CD14-positive monocyte (primary cell): ENCODE results near the gene B3GNT7. TPM values are rescaled to one million over a fixed set of nuclear protein-coding genes. Genes with fewer than 3 reads are reported as not detected.

Experiments used
- DNase-seq, 3 donors: peaks; one replicate each; pipeline ENCODE4 v3.0.0-alpha.2; 2011 to 2022
- H2AFZ ChIP-seq: 2 replicates; pipeline ENCODE4 v1.6.0; 2012; ENCODE audit warnings: mild to moderate bottlenecking, low read depth, low read length, inconsistent platforms; ENCODE audit not compliant: insufficient read depth, poor library complexity, severe bottlenecking
- H3K27ac ChIP-seq, 2 donors: 1 replicate in 1 of 2; 2 replicates in 1 of 2; pipeline ENCODE4 v1.5.1; 2012 to 2013; ENCODE audit warnings: low read length in 2 of 2, control low read depth in 1 of 2, inconsistent platforms in 1 of 2, low read depth in 1 of 2, mild to moderate bottlenecking in 1 of 2
- H3K27me3 ChIP-seq, 2 donors: one replicate each; pipeline versions ENCODE4 v1.6.0 to v1.6.1; 2011 to 2013; ENCODE audit warnings: low read length in 2 of 2; ENCODE audit not compliant: control insufficient read depth in 2 of 2, insufficient read depth in 2 of 2
- H3K36me3 ChIP-seq, 2 donors: replicated peaks in 1 of 2; 1 replicate in 1 of 2; 2 replicates in 1 of 2; pipeline versions ENCODE4 v1.5.1 to v1.6.1; 2012 to 2013; ENCODE audit warnings: low read length in 2 of 2, control low read depth in 1 of 2, inconsistent platforms in 1 of 2, mild to moderate bottlenecking in 1 of 2; ENCODE audit not compliant: insufficient read depth in 2 of 2, control insufficient read depth in 1 of 2
- H3K4me1 ChIP-seq, 2 donors: 1 replicate in 1 of 2; 2 replicates in 1 of 2; pipeline versions ENCODE4 v1.5.1 to v1.6.1; 2012 to 2013; ENCODE audit warnings: low read length in 2 of 2, control low read depth in 1 of 2, inconsistent platforms in 1 of 2, mild to moderate bottlenecking in 1 of 2, moderate library complexity in 1 of 2; ENCODE audit not compliant: insufficient read depth in 2 of 2, control insufficient read depth in 1 of 2
- H3K4me2 ChIP-seq: replicated peaks from 2 replicates; pipeline ENCODE3; 2012; ENCODE audit warnings: low read length, moderate library complexity, mild to moderate bottlenecking; ENCODE audit not compliant: poor library complexity, severe bottlenecking; ENCODE audit errors: extremely low read depth
- H3K4me3 ChIP-seq, 3 experiments: fragments of 200-600 bp in 1 of 3; sonication (generic) in 1 of 3; replicated peaks in 1 of 3; 1 replicate in 2 of 3; 2 replicates in 1 of 3; pipeline ENCODE4 v1.5.1; 2011 to 2013; ENCODE audit warnings: low read length in 3 of 3, mild to moderate bottlenecking in 3 of 3, control low read depth in 2 of 3, low read depth in 2 of 3, inconsistent platforms in 1 of 3, moderate library complexity in 1 of 3
- H3K79me2 ChIP-seq: 2 replicates; pipeline ENCODE4 v1.6.0; 2012; ENCODE audit warnings: mild to moderate bottlenecking, control low read depth, inconsistent platforms, low read length, moderate library complexity; ENCODE audit not compliant: insufficient read depth
- H3K9ac ChIP-seq: 2 replicates; pipeline ENCODE4 v1.6.0; 2017; ENCODE audit warnings: low read length, mild to moderate bottlenecking; ENCODE audit not compliant: insufficient read depth, poor library complexity, severe bottlenecking
- H3K9me3 ChIP-seq, 2 donors: replicated peaks in 1 of 2; 1 replicate in 1 of 2; 2 replicates in 1 of 2; pipeline versions ENCODE4 v1.5.1 to v1.6.1; 2012 to 2013; ENCODE audit warnings: low read length in 2 of 2, control low read depth in 1 of 2; ENCODE audit not compliant: control insufficient read depth in 1 of 2, insufficient read depth in 1 of 2
- H4K20me1 ChIP-seq: 2 replicates; pipeline ENCODE4 v1.6.0; 2012; ENCODE audit warnings: mild to moderate bottlenecking, low read length, control low read depth, moderate library complexity; ENCODE audit not compliant: insufficient read depth
- H3K27ac Mint-ChIP-seq, 7 donors: one replicate each; pipeline ENCODE4 v1.8.0; 2020; ENCODE audit warnings: mild to moderate bottlenecking in 7 of 7, mixed read lengths in 7 of 7, moderate library complexity in 6 of 7, inconsistent platforms in 2 of 7
- H3K27me3 Mint-ChIP-seq, 3 donors: one replicate each; pipeline ENCODE4 v1.8.0; 2021 to 2022; ENCODE audit warnings: low read depth in 3 of 3, mild to moderate bottlenecking in 3 of 3, mixed read lengths in 3 of 3, moderate library complexity in 3 of 3, inconsistent platforms in 1 of 3
- H3K36me3 Mint-ChIP-seq, 2 donors: one replicate each; pipeline ENCODE4 v1.8.0; 2020; ENCODE audit warnings: mixed read lengths in 2 of 2, inconsistent platforms in 1 of 2, mild to moderate bottlenecking in 1 of 2
- H3K4me1 Mint-ChIP-seq: one replicate; pipeline ENCODE4 v1.8.0; 2020; ENCODE audit warnings: mild to moderate bottlenecking, mixed read lengths
- H3K4me3 Mint-ChIP-seq, 2 donors: one replicate each; pipeline ENCODE4 v1.8.0; 2020; ENCODE audit warnings: mild to moderate bottlenecking in 2 of 2, mixed read lengths in 2 of 2, moderate library complexity in 1 of 2
- H3K9me3 Mint-ChIP-seq, 7 donors: one replicate each; pipeline ENCODE4 v1.8.0; 2020 to 2022; ENCODE audit warnings: mixed read lengths in 7 of 7, mild to moderate bottlenecking in 6 of 7, moderate library complexity in 6 of 7, inconsistent platforms in 2 of 7
- CTCF ChIP-seq: fragments of 200-600 bp; IDR thresholded peaks from one replicate; pipeline ENCODE4 v1.8.0; 2022; ENCODE audit warnings: antibody characterized with exemption, mild to moderate bottlenecking
- WGBS: methylation state at CpG from one replicate; pipeline ENCODE4 v1.1.5; 2013; ENCODE audit warnings: missing lambda C conversion rate; ENCODE audit not compliant: insufficient coverage; 5-methylcytosine and 5-hydroxymethylcytosine counted together
- intact Hi-C, 2 donors: fragments of 100-400 bp; cut with micrococcal nuclease; formaldehyde crosslinking; loops; one replicate each; pipeline versions ENCODE4 v1.15.0 to v1.15.1; 2023
- polyA plus RNA-seq, 3 donors: library from polyadenylated mRNA; depleted of rRNA in 1 of 3; unstranded in 2 of 3; stranded (reverse) in 1 of 3; fragments of 300-500 nt in 2 of 3; fragments of >200 nt in 1 of 3; fragmentation: Illumina TruSeq in 2 of 3; gene quantifications; 1 replicate in 2 of 3; 2 replicates in 1 of 3; pipeline ENCODE4 v1.2.3, GENCODE V29; 2012 to 2021

B3GNT7 gene
- polyA plus RNA-seq, 3 donors: 0.05 TPM; not detected in 2

- Mint-ChIP-seq H3K27me3 (peaks cover 0 to 4% (median 2%) of the 10 kb centered on the region in 3 donors), H3K36me3 (peaks cover 0 to 8% of the 10 kb centered on the region in 2 donors), H3K4me1 (peaks cover 18% of the 10 kb centered on the region), H3K27ac (peak overlapping the region in 1 of 7 donors; percentile 45), H3K9me3 (peaks cover 0 to 10% (median 6%) of the 10 kb centered on the region in 7 donors), H3K4me3 (no peak overlapping the region)
- H2AFZ ChIP-seq: no peak overlapping the region
- H4K20me1 ChIP-seq: no peaks in the 10 kb centered on the region
- DNase-seq: no peak
- peaks cover 7 to 8% of the 10 kb centered on the region in 2 donors for H3K4me1 ChIP-seq
- no peaks in the 10 kb centered on the region for H3K27me3 ChIP-seq
- H3K9me3 ChIP-seq: peaks cover 0 to 5% of the 10 kb centered on the region in 2 donors
- no peak overlapping the region for H3K4me2 ChIP-seq
- H3K4me3 ChIP-seq: no peak overlapping the region
- H3K79me2 ChIP-seq: no peaks in the 10 kb centered on the region
- 98% methylated on average over 7 of the region's 10 CpGs for WGBS
- H3K27ac ChIP-seq: no peak overlapping the region
- intact Hi-C loops: no loop called here
- no peak overlapping the region for H3K9ac ChIP-seq
- H3K36me3 ChIP-seq: no peaks in the 10 kb centered on the region
- TF ChIP-seq CTCF: no peak
Observed at GRCh38 chr2:231380307-231380706, 15.2 kb upstream of the B3GNT7 start.

GRCh38 chr2:231380991-231381847, 14.3 kb upstream of the B3GNT7 start:
- Histone ChIP-seq H2AFZ (no peak overlapping the region), H3K36me3 (no peaks in the 10 kb centered on the region)
- TF ChIP-seq CTCF: no peak

More at GRCh38 chr2:231380991-231381847, 14.3 kb upstream of the B3GNT7 start:
- H3K36me3 Mint-ChIP-seq: peaks cover 0 to 8% of the 10 kb centered on the region in 2 donors
- H3K4me1 Mint-ChIP-seq: peaks cover 18% of the 10 kb centered on the region
- Histone ChIP-seq H3K79me2 (no peaks in the 10 kb centered on the region), H3K9ac (no peak overlapping the region), H3K27me3 (no peaks in the 10 kb centered on the region), H3K4me1 (peaks cover 7 to 8% of the 10 kb centered on the region in 2 donors), H3K27ac (no peak overlapping the region), H3K4me3 (no peak overlapping the region), H4K20me1 (no peaks in the 10 kb centered on the region), H3K9me3 (peaks cover 0 to 7% of the 10 kb centered on the region in 2 donors), H3K4me2 (no peak overlapping the region)
- peaks cover 2 to 4% (median 2%) of the 10 kb centered on the region in 3 donors for H3K27me3 Mint-ChIP-seq
- H3K27ac Mint-ChIP-seq: peak overlapping the region in 1 of 7 donors; percentile 20
- no peak overlapping the region for H3K4me3 Mint-ChIP-seq
- intact Hi-C loops: no loop called here
- peaks cover 3 to 13% (median 7%) of the 10 kb centered on the region in 7 donors for H3K9me3 Mint-ChIP-seq
- DNase-seq: no peak
- 89% methylated on average over 3 of the region's 5 CpGs for WGBS
